ENCODE measurements around the gene RIPK4. TPM values are rescaled to one million over a fixed set of nuclear protein-coding genes. Genes with fewer than 3 reads are reported as not detected.

Gene RIPK4
- polyA plus RNA-seq, 3 donors = 0.05 to 0.09 TPM; not detected in 1

DNA sequence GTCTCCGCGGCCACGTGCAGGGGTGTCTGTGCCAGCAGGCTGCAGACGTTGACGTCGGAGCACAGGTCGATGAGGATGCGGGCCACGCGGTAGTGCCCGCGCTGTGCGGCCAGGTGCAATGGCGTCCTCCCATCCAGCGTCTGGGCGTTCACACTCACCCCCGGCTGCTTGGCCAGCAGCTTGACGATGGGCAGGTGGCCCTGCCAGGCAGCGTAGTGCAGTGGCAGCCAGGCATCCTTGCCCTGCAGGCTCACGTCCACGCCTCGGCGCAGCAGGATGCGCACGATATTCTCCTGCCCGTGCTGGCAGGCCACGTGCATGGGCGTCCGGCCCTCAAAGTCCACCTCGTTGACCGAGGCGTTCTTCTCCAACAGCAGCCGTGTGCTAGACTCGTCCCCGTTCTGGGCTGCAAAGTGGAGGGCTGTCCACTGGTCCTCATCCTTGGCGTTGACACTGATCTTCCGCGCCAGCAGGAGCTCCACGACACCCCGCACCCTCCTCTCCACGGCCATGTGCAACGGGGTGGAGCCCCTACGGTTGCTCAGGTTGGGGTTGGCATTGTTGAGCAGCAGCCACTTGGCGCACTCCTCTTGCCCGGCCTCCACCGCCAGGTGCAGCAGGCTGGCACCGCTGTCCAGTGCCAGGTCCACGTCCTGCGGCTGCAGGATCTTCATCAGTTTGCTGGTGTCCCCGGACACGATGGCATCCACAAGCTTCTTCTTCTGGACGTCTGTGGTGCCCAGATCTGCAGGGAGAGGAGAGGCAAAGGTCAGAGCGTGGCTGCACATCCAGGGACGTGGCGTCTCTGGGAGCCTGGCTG is 25.4 kb downstream of the RIPK4 start:
- Mint-ChIP-seq H3K27ac (no peak overlapping the region), H3K9me3 (peaks cover 12 to 17% (median 13%) of the 10 kb centered on the region in 7 donors), H3K4me3 (no peak overlapping the region), H3K27me3 (ENCODE audit: low read depth in 3 of 3) (peaks cover 8 to 21% (median 14%) of the 10 kb centered on the region in 3 donors), H3K4me1 (no peaks in the 10 kb centered on the region), H3K36me3 (no peaks in the 10 kb centered on the region)
- no peaks in the 10 kb centered on the region for H3K27me3 ChIP-seq (ENCODE audit: control insufficient read depth in 2 of 2, insufficient read depth in 2 of 2, low read length in 2 of 2)
- no peak overlapping the region for H3K4me2 ChIP-seq (replicated peaks; ENCODE audit: extremely low read depth, low read length, poor library complexity, severe bottlenecking)
- H3K9ac ChIP-seq (ENCODE audit: insufficient read depth, low read length, poor library complexity, severe bottlenecking) = no peak overlapping the region
- H3K27ac ChIP-seq (ENCODE audit: low read depth in 1 of 2, low read length in 2 of 2) = no peak overlapping the region
- DNase-seq = no peak
- no peaks in the 10 kb centered on the region for H4K20me1 ChIP-seq (ENCODE audit: insufficient read depth, low read length)
- 93% methylated on average over 55 of the region's 55 CpGs for WGBS (ENCODE audit: insufficient coverage)
- no peaks in the 10 kb centered on the region for H3K79me2 ChIP-seq (ENCODE audit: insufficient read depth, low read length)
- H3K9me3 ChIP-seq (replicated peaks in 1 of 2; ENCODE audit: control insufficient read depth in 1 of 2, insufficient read depth in 1 of 2, low read length in 2 of 2) = peaks cover 8% of the 10 kb centered on the region in 2 donors
- H3K4me3 ChIP-seq (replicated peaks in 1 of 3; ENCODE audit: low read depth in 2 of 3, low read length in 3 of 3) = no peak overlapping the region
- no peaks in the 10 kb centered on the region for H3K36me3 ChIP-seq (replicated peaks in 1 of 2; ENCODE audit: control insufficient read depth in 1 of 2, insufficient read depth in 2 of 2, low read length in 2 of 2)
- TF ChIP-seq, protein P1, sequence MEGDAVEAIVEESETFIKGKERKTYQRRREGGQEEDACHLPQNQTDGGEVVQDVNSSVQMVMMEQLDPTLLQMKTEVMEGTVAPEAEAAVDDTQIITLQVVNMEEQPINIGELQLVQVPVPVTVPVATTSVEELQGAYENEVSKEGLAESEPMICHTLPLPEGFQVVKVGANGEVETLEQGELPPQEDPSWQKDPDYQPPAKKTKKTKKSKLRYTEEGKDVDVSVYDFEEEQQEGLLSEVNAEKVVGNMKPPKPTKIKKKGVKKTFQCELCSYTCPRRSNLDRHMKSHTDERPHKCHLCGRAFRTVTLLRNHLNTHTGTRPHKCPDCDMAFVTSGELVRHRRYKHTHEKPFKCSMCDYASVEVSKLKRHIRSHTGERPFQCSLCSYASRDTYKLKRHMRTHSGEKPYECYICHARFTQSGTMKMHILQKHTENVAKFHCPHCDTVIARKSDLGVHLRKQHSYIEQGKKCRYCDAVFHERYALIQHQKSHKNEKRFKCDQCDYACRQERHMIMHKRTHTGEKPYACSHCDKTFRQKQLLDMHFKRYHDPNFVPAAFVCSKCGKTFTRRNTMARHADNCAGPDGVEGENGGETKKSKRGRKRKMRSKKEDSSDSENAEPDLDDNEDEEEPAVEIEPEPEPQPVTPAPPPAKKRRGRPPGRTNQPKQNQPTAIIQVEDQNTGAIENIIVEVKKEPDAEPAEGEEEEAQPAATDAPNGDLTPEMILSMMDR (IDR thresholded peaks at IDR 0.05) = no peak
- intact Hi-C loops (cut with micrococcal nuclease) = no loop called here
- no peaks in the 10 kb centered on the region for H3K4me1 ChIP-seq (ENCODE audit: control insufficient read depth in 1 of 2, insufficient read depth in 2 of 2, low read length in 2 of 2)
- H2AFZ ChIP-seq (ENCODE audit: insufficient read depth, low read depth, low read length, poor library complexity, severe bottlenecking) = no peak overlapping the region

DNA sequence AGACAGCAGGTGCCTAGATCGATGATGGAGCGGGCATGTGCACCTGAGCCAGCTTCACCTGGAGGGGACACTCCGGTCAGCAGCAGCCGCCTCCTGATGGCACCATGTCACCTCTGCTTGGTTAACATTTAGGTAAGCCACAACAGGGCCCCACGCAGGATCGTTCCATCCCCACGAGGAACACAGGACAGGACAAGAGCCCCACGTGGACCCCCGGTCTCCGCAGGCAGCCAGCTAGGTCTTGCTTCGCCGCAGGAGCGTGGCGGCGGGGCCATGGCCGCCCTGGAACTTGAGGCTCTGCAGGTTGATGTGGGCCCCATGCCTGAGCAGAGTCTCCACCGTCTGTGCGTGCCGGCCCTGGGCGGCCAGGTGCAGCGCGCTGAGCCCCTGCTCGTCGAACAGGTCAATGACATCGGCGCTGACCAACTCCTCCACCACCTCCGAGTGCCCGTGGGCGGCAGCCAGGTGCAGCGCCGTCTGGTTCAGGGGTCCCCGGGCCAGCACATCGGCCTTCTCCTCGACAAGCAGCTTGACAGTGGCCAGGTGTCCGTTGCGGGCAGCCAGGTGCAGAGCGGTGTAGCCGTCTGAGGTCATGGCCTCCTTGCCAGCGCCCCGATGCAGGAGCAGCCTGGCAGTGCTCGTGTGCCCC is 26.1 kb downstream of the RIPK4 start:
- H3K27ac ChIP-seq (ENCODE audit: low read depth in 1 of 2, low read length in 2 of 2) = no peak overlapping the region
- intact Hi-C loops (cut with micrococcal nuclease) = no loop called here
- no peak overlapping the region for H3K4me3 ChIP-seq (replicated peaks in 1 of 3; ENCODE audit: low read depth in 2 of 3, low read length in 3 of 3)
- H3K9ac ChIP-seq (ENCODE audit: insufficient read depth, low read length, poor library complexity, severe bottlenecking) = no peak overlapping the region
- H3K4me2 ChIP-seq (replicated peaks; ENCODE audit: extremely low read depth, low read length, poor library complexity, severe bottlenecking) = no peak overlapping the region
- H3K36me3 Mint-ChIP-seq = no peaks in the 10 kb centered on the region
- peaks cover 12 to 17% (median 13%) of the 10 kb centered on the region in 7 donors for H3K9me3 Mint-ChIP-seq
- TF ChIP-seq, protein P1 (IDR thresholded peaks at IDR 0.05) = no peak
- DNase-seq = no peak
- WGBS (ENCODE audit: insufficient coverage) = 92% methylated on average over 40 of the region's 41 CpGs
- H3K9me3 ChIP-seq (replicated peaks in 1 of 2; ENCODE audit: control insufficient read depth in 1 of 2, insufficient read depth in 1 of 2, low read length in 2 of 2) = peaks cover 8% of the 10 kb centered on the region in 2 donors
- H4K20me1 ChIP-seq (ENCODE audit: insufficient read depth, low read length) = no peaks in the 10 kb centered on the region
- peaks cover 8 to 21% (median 12%) of the 10 kb centered on the region in 3 donors for H3K27me3 Mint-ChIP-seq (ENCODE audit: low read depth in 3 of 3)
- H3K36me3 ChIP-seq (replicated peaks in 1 of 2; ENCODE audit: control insufficient read depth in 1 of 2, insufficient read depth in 2 of 2, low read length in 2 of 2) = no peaks in the 10 kb centered on the region
- no peak overlapping the region for H3K4me3 Mint-ChIP-seq
- no peaks in the 10 kb centered on the region for H3K79me2 ChIP-seq (ENCODE audit: insufficient read depth, low read length)
- H3K27ac Mint-ChIP-seq = no peak overlapping the region
- H3K27me3 ChIP-seq (ENCODE audit: control insufficient read depth in 2 of 2, insufficient read depth in 2 of 2, low read length in 2 of 2) = no peaks in the 10 kb centered on the region
- H3K4me1 Mint-ChIP-seq = peaks cover under 1% of the 10 kb centered on the region
- H2AFZ ChIP-seq (ENCODE audit: insufficient read depth, low read depth, low read length, poor library complexity, severe bottlenecking) = no peak overlapping the region
- H3K4me1 ChIP-seq (ENCODE audit: control insufficient read depth in 1 of 2, insufficient read depth in 2 of 2, low read length in 2 of 2) = peaks cover 0 to under 1% of the 10 kb centered on the region in 2 donors
